IMR-90 (cell line): ENCODE measurements around the gene UBD. TPM values are rescaled to one million over a fixed set of nuclear protein-coding genes. Genes with fewer than 3 reads are reported as not detected.

Source experiments
- ATAC-seq: fragments of 200-7000 bp; cut with Tn5 transposase; 2 replicates; pipeline ENCODE4 v1.9.1; 2020; ENCODE audit warnings: low read depth, mild to moderate bottlenecking, moderate library complexity
- BruUV-seq: library from RNA; stranded (reverse); fragments of 400-500 nt; replicated peaks from 2 replicates; lab custom pipeline; 2021; lab: Mats Ljungman, UMichigan
- CTCF ChIA-PET: fragments of 300-600 bp; formaldehyde crosslinking; extraction: SDS; loops from one replicate; lab custom pipeline; 2021; ENCODE audit warnings: antibody characterized with exemption; lab: Yijun Ruan, JAX
- POLR2A ChIA-PET: fragments of 300-600 bp; sonication (Branson Sonifier 250); formaldehyde crosslinking; loops from one replicate; lab custom pipeline; 2022; ENCODE audit warnings: antibody characterized with exemption; ENCODE audit not compliant: unreplicated experiment; lab: Charles Lee
- DNase-seq: peaks from one replicate; pipeline ENCODE4 v3.0.0; 2013
- H2AFZ ChIP-seq: replicated peaks from 2 replicates; pipeline ENCODE3; 2013; ENCODE audit warnings: low read length, mild to moderate bottlenecking; ENCODE audit not compliant: poor library complexity
- H2AK5ac ChIP-seq: 2 replicates; pipeline ENCODE4 v1.6.1; 2013; ENCODE audit warnings: low read depth, low read length, inconsistent platforms
- H2AK9ac ChIP-seq: replicated peaks from 2 replicates; pipeline ENCODE3; 2013; ENCODE audit warnings: mild to moderate bottlenecking, low read depth, low read length, moderate library complexity; ENCODE audit not compliant: poor library complexity
- H2BK120ac ChIP-seq: 2 replicates; pipeline ENCODE4 v1.6.1; 2013; ENCODE audit warnings: low read depth, low read length, inconsistent platforms
- H2BK15ac ChIP-seq: 3 replicates; pipeline ENCODE4 v1.6.1; 2013; ENCODE audit warnings: low read depth, low read length, inconsistent platforms
- H2BK20ac ChIP-seq: 2 replicates; pipeline ENCODE4 v1.6.1; 2013; ENCODE audit warnings: low read depth, mild to moderate bottlenecking, inconsistent platforms, low read length, moderate library complexity
- H2BK5ac ChIP-seq: 2 replicates; pipeline ENCODE4 v1.6.1; 2013; ENCODE audit warnings: mild to moderate bottlenecking, low read depth, low read length, inconsistent platforms; ENCODE audit not compliant: poor library complexity, severe bottlenecking
- H3K14ac ChIP-seq: replicated peaks from 2 replicates; pipeline ENCODE4 v1.6.1; 2013; ENCODE audit warnings: low read depth, low read length, inconsistent platforms
- H3K18ac ChIP-seq: 2 replicates; pipeline ENCODE4 v1.6.1; 2013; ENCODE audit warnings: low read depth, low read length, control low read depth
- H3K23ac ChIP-seq: 2 replicates; pipeline ENCODE4 v1.6.1; 2013; ENCODE audit warnings: low read depth, low read length, inconsistent platforms
- H3K27ac ChIP-seq: 2 replicates; pipeline ENCODE4 v1.5.1; 2013; ENCODE audit warnings: mild to moderate bottlenecking, control low read depth, low read length; ENCODE audit not compliant: insufficient read depth
- H3K27me3 ChIP-seq: 2 replicates; pipeline ENCODE4 v1.6.1; 2013; ENCODE audit warnings: low read length; ENCODE audit not compliant: control insufficient read depth, insufficient read depth
- H3K36me3 ChIP-seq: 2 replicates; pipeline ENCODE4 v1.6.1; 2013; ENCODE audit warnings: low read length, mixed read lengths; ENCODE audit not compliant: control insufficient read depth, insufficient read depth
- H3K4ac ChIP-seq: 2 replicates; pipeline ENCODE4 v1.6.1; 2013; ENCODE audit warnings: low read depth, low read length, inconsistent platforms
- H3K4me1 ChIP-seq: 2 replicates; pipeline ENCODE4 v1.6.1; 2013; ENCODE audit warnings: low read length, mixed read lengths; ENCODE audit not compliant: control insufficient read depth, insufficient read depth
- H3K4me2 ChIP-seq: 2 replicates; pipeline ENCODE4 v1.6.1; 2013; ENCODE audit warnings: low read depth, mild to moderate bottlenecking, control low read depth, low read length, moderate library complexity
- H3K4me3 ChIP-seq: 2 replicates; pipeline ENCODE4 v1.5.1; 2013; ENCODE audit warnings: low read depth, mild to moderate bottlenecking, control low read depth, low read length, moderate library complexity; ENCODE audit not compliant: insufficient read depth
- H3K56ac ChIP-seq: 2 replicates; pipeline ENCODE4 v1.6.1; 2013; ENCODE audit warnings: low read length, inconsistent platforms; ENCODE audit not compliant: insufficient read depth; ENCODE audit errors: extremely low read depth
- H3K79me1 ChIP-seq, 2 experiments: 2 replicates each; pipeline ENCODE4 v1.6.1; 2013; ENCODE audit warnings: low read length in 2 of 2, inconsistent platforms in 1 of 2, low read depth in 1 of 2
- H3K9ac ChIP-seq: 2 replicates; pipeline ENCODE4 v1.6.1; 2013; ENCODE audit warnings: low read depth, low read length, control low read depth
- H3K9me1 ChIP-seq: 2 replicates; pipeline ENCODE4 v1.6.1; 2013; ENCODE audit warnings: low read length, inconsistent platforms; ENCODE audit not compliant: insufficient read depth
- H3K9me3 ChIP-seq: 2 replicates; pipeline ENCODE4 v1.6.1; 2013; ENCODE audit warnings: low read length; ENCODE audit not compliant: control insufficient read depth, insufficient read depth
- H4K20me1 ChIP-seq: 2 replicates; pipeline ENCODE4 v1.6.1; 2013; ENCODE audit warnings: low read length, inconsistent platforms; ENCODE audit not compliant: insufficient read depth
- H4K5ac ChIP-seq: 2 replicates; pipeline ENCODE4 v1.6.1; 2013; ENCODE audit warnings: mild to moderate bottlenecking, low read depth, low read length, control low read depth
- H4K8ac ChIP-seq, 2 experiments: 2 replicates each; pipeline ENCODE4 v1.6.1; 2013; ENCODE audit warnings: low read depth in 2 of 2, low read length in 2 of 2, control low read depth in 1 of 2, inconsistent platforms in 1 of 2
- H4K91ac ChIP-seq: 2 replicates; pipeline ENCODE4 v1.6.1; 2013; ENCODE audit warnings: low read depth, low read length, inconsistent platforms; ENCODE audit not compliant: insufficient read depth
- FOS ChIP-seq: fragments of 150-350 bp; IDR thresholded peaks from 2 replicates; pipeline ENCODE4 v1.6.1; 2016; ENCODE audit warnings: low read depth, low read length
- NFE2L2 ChIP-seq: fragments of 150-350 bp; IDR thresholded peaks from 2 replicates; pipeline ENCODE4 v1.6.1; 2016; ENCODE audit warnings: low read depth, mild to moderate bottlenecking, low read length
- WGBS, 2 experiments: methylation state at CpG; one replicate each; pipeline versions ENCODE4 v1.1.5 to v1.1.7; 2013; ENCODE audit warnings: missing lambda C conversion rate in 2 of 2; ENCODE audit not compliant: insufficient read length in 1 of 2; ENCODE audit errors: extremely low coverage in 2 of 2; 5-methylcytosine and 5-hydroxymethylcytosine counted together
- dilution Hi-C: fragments of 300-500 bp; cut with HindIII; formaldehyde crosslinking; loops from one replicate; pipeline ENCODE4 v1.14.3; 2018; ENCODE audit warnings: low sequenced_read_pairs; ENCODE audit not compliant: unreplicated experiment
- in situ Hi-C: fragments of 300-500 bp; cut with MboI; formaldehyde crosslinking; loops from 3 replicates; pipeline ENCODE4 v1.14.3; 2019; ENCODE audit warnings: low sequenced_read_pairs, inconsistent platforms, mixed read lengths
- intact Hi-C: fragments of 100-400 bp; cut with micrococcal nuclease; formaldehyde crosslinking; loops from 2 replicates; pipeline ENCODE4 v1.10.0; 2022
- polyA plus RNA-seq, 3 experiments: library from polyadenylated mRNA; depleted of rRNA; stranded (reverse); fragments of >200 nt; gene quantifications; 2 replicates each; pipeline ENCODE4 v1.2.3, GENCODE V29; 2012; ENCODE audit warnings: low replicate concordance in 1 of 3
- total RNA-seq: library from RNA; depleted of rRNA; stranded (reverse); fragments of >200 nt; gene quantifications from 2 replicates; pipeline ENCODE4 v1.2.3, GENCODE V29; 2012
- TF ChIP-seq, protein P1 (sequence below): conservative IDR thresholded peaks from 2 replicates; pipeline ENCODE4 v1.5.1; 2012; ENCODE audit warnings: mild to moderate bottlenecking, low read depth, low read length, improper control_type of control experiment

UBD gene
- total and polyA plus RNA-seq, 2 of the 4 experiments (the other 2 are of a cell fraction) = not detected

GRCh38 chr6:29602564-29603361, 43.2 kb upstream of the UBD start:
- peak; percentile 7 for DNase-seq
- Histone ChIP-seq H3K27ac (no peak overlapping the region), H3K9me3 (no peaks in the 10 kb centered on the region), H4K20me1 (no peaks in the 10 kb centered on the region), H3K4ac (no peak overlapping the region), H3K27me3 (no peaks in the 10 kb centered on the region), H3K14ac (no peak overlapping the region), H4K8ac (no peak overlapping the region), H3K4me3 (no peak overlapping the region), H3K4me1 (no peaks in the 10 kb centered on the region), H3K56ac (no peak overlapping the region), H3K4me2 (no peak overlapping the region), H3K36me3 (peaks cover 55% of the 10 kb centered on the region), H2AK5ac (no peak overlapping the region), H4K91ac (no peak overlapping the region), H3K18ac (no peak overlapping the region), H2BK120ac (no peak overlapping the region), H3K9ac (no peak overlapping the region), H2BK15ac (no peak overlapping the region), H2BK20ac (no peak overlapping the region), H3K23ac (no peak overlapping the region), H2AFZ (no peak overlapping the region), H2AK9ac (no peak overlapping the region), H4K5ac (no peak overlapping the region), H3K9me1 (peaks cover 3% of the 10 kb centered on the region; the same call in 1 of the 2 replicates), H2BK5ac (no peak overlapping the region), H3K79me1 (no peaks in the 10 kb centered on the region; a peak in 1 of 4 replicates)
- dilution Hi-C loops = no loop called here
- POLR2A ChIA-PET = no interaction called here
- BruUV-seq = TSS peak; percentile 78
- no peak for ATAC-seq
- WGBS, 2 experiments = 82% methylated on average over 12 of the region's 12 CpGs; no CpG with 5 or more reads in 1 of the 2 experiments
- in situ Hi-C loops = no loop called here
- intact Hi-C loops = no loop called here
- CTCF ChIA-PET = no interaction called here
- TF ChIP-seq, protein P1, sequence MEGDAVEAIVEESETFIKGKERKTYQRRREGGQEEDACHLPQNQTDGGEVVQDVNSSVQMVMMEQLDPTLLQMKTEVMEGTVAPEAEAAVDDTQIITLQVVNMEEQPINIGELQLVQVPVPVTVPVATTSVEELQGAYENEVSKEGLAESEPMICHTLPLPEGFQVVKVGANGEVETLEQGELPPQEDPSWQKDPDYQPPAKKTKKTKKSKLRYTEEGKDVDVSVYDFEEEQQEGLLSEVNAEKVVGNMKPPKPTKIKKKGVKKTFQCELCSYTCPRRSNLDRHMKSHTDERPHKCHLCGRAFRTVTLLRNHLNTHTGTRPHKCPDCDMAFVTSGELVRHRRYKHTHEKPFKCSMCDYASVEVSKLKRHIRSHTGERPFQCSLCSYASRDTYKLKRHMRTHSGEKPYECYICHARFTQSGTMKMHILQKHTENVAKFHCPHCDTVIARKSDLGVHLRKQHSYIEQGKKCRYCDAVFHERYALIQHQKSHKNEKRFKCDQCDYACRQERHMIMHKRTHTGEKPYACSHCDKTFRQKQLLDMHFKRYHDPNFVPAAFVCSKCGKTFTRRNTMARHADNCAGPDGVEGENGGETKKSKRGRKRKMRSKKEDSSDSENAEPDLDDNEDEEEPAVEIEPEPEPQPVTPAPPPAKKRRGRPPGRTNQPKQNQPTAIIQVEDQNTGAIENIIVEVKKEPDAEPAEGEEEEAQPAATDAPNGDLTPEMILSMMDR = peak; percentile 18; the same call in 1 of the 2 replicates
- 0 out of 2 replicates have a peak, but pooled peaks have one; percentile 9 for TF ChIP-seq NFE2L2
- TF ChIP-seq FOS = no peak
